ENCODE results near the gene PDAP1.
A peak's percentile ranks its signal among the peaks of the same experiment; 100 is the strongest.
"Not testable (repeated sequence)": the region's sequence is repeated elsewhere in the genome, so short reads cannot be mapped to it uniquely, and the experiment has no call there.

Gene PDAP1

DNA sequence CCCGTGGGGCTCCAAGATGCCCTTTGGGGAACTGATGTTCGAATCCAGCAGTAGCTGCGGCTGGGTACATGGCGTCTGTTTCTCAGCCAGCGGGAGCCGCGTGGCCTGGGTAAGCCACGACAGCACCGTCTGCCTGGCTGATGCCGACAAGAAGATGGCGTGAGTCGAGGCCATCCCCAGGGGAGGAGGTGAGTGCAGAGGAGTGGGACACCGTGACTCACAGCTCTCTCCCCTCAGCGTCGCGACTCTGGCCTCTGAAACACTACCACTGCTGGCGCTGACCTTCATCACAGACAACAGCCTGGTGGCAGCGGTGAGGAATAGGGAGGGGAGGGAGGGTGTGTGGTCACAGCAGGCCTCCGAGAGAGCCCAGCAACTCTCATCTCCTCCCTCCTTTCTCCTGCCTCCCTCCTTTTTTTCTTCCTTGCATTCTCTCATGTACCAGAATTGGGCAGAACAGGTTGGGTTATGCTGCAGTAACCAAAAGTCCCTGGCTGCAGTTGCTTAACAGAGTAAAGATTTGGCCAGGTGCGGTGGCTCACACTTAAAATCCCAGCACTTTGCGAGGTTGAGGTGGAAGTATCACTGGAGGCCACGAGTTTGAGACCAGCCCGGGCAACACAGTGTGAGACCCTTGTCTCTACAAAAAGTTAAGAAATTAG, 17.3 kb downstream of the PDAP1 start:
- no peak for DNase-seq (ENCODE audit: low read depth)
- TF ChIP-seq, protein P1, sequence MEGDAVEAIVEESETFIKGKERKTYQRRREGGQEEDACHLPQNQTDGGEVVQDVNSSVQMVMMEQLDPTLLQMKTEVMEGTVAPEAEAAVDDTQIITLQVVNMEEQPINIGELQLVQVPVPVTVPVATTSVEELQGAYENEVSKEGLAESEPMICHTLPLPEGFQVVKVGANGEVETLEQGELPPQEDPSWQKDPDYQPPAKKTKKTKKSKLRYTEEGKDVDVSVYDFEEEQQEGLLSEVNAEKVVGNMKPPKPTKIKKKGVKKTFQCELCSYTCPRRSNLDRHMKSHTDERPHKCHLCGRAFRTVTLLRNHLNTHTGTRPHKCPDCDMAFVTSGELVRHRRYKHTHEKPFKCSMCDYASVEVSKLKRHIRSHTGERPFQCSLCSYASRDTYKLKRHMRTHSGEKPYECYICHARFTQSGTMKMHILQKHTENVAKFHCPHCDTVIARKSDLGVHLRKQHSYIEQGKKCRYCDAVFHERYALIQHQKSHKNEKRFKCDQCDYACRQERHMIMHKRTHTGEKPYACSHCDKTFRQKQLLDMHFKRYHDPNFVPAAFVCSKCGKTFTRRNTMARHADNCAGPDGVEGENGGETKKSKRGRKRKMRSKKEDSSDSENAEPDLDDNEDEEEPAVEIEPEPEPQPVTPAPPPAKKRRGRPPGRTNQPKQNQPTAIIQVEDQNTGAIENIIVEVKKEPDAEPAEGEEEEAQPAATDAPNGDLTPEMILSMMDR (conservative IDR thresholded peaks at IDR 0.05; ENCODE audit: low read length): no peak
- no peak overlapping the region for H3K4me3 ChIP-seq (ENCODE audit: low read length)

DNA sequence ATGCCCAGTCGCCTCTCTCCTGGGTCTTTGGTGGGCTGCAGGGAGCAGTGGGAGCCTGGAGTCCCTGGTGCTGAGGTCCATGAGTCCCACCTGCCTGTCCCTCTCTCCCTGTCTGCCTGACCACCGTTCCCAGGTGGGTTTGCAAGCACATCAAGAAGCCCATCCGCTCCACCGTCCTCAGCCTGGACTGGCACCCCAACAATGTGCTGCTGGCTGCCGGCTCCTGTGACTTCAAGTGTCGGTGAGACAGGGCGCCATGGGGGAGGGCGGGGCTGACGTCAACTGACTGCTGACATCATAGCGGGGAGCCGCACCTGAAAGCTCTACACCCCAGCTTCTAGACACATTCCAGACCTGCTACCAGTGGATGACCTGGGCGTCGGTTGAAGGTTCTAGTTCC, 18.6 kb downstream of the PDAP1 start:
- DNase-seq (ENCODE audit: low read depth): no peak
- TF ChIP-seq, protein P1 (conservative IDR thresholded peaks at IDR 0.05; ENCODE audit: low read length): no peak
- no peak overlapping the region for H3K4me3 ChIP-seq (ENCODE audit: low read length)

DNA sequence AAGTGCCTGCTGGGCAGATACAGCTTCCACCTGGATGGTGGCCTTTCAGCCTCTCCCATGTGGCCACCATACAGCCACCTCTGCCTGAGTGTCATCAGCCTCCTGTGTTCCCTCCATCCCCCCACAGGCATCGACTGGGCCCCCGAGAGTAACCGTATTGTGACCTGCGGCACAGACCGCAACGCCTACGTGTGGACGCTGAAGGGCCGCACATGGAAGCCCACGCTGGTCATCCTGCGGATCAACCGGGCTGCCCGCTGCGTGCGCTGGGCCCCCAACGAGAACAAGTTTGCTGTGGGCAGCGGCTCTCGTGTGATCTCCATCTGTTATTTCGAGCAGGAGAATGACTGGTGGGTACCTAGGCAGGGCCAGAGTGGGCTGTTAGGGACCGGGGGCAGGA, 20.5 kb downstream of the PDAP1 start:
- H3K4me3 ChIP-seq (ENCODE audit: low read length): no peak overlapping the region
- TF ChIP-seq, protein P1 (conservative IDR thresholded peaks at IDR 0.05; ENCODE audit: low read length): no peak
- no peak for DNase-seq (ENCODE audit: low read depth)

DNA sequence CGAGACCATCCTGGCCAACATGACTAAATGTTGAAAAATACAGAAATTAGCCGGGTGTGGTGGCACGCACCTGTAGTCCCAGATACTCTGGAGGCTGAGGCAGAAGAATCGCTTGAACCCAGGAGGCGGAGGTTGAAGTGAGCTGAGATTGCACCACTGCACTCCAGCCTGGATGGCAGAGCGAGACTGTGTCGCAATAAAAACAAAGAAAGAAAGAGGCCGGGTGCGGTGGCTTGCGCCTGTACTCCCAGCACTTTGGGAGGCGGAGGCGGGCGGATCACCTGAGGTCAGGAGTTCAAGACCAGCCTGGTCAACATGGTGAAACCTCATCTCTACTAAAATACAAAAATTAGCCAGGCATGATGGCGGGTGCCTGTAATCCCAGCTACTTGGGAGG, 21.2 kb downstream of the PDAP1 start:
- DNase-seq (ENCODE audit: low read depth); H3K4me3 ChIP-seq (ENCODE audit: low read length): not testable (repeated sequence)

DNA sequence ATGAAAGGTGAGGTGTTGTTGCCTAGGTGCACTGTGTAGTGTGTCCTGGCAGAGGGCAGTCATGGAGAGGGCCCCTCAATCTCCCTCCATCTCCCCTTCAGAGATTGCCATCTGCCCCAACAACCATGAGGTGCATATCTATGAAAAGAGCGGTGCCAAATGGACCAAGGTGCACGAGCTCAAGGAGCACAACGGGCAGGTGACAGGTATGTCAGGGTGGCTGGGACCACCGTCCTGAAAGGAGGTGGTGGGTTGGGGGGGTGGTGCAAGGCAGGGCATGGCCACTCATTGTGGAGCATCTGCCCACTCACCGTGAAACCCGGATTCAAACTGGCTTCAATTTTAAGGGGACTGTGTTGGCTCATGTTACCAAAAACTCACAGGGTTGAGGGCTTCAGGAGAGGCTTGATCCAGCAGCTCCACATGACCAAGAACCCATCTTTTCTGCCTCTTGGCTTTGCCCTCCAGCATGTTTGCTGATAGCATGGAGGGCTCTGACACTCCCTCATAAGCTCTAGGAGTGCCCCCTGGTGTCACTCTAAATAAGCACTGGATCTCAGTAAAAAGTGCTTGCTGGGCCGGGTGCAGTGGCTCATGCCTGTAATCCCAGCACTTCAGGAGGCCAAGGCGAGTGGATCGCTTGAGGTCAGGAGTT, 21.7 kb downstream of the PDAP1 start:
- peak; percentile 41 for DNase-seq (ENCODE audit: low read depth)
- H3K4me3 ChIP-seq (ENCODE audit: low read length): no peak overlapping the region
- TF ChIP-seq, protein P1 (conservative IDR thresholded peaks at IDR 0.05; ENCODE audit: low read length): peak; percentile 41

GRCh38 chr7:99385564-99385963, 22.8 kb downstream of the PDAP1 start:
- no peak overlapping the region for H3K4me3 ChIP-seq (ENCODE audit: low read length)
- DNase-seq (ENCODE audit: low read depth): no peak
- TF ChIP-seq, protein P1 (conservative IDR thresholded peaks at IDR 0.05; ENCODE audit: low read length): no peak

GRCh38 chr7:99384523-99384922, 23.9 kb downstream of the PDAP1 start:
- TF ChIP-seq, protein P1 (conservative IDR thresholded peaks at IDR 0.05; ENCODE audit: low read length): no peak
- DNase-seq (ENCODE audit: low read depth): no peak

More at GRCh38 chr7:99384523-99384922, 23.9 kb downstream of the PDAP1 start:
- H3K4me3 ChIP-seq (ENCODE audit: low read length): no peak overlapping the region

Data from AG10803 (cell line).